T-helper 17 cell (primary cell): ENCODE results near the gene ILF3. TPM values are rescaled to one million over a fixed set of nuclear protein-coding genes. Genes with fewer than 3 reads are reported as not detected.

Experiments used
- ATAC-seq: fragments of 150-1000 bp; cut with Tn5 transposase; 2 replicates; pipeline ENCODE4 v1.10.0; 2021; ENCODE audit warnings: mild to moderate bottlenecking, moderate library complexity
- DNase-seq, 3 donors: peaks; one replicate each; pipeline versions ENCODE4 v3.0.0 to v3.0.0-alpha.2; 2020 to 2021
- H3K9me3 ChIP-seq: one replicate; pipeline ENCODE4 v1.7.0; 2013; ENCODE audit warnings: low read length, mild to moderate bottlenecking; ENCODE audit not compliant: control insufficient read depth, poor library complexity, severe bottlenecking
- H3K27ac Mint-ChIP-seq: one replicate; pipeline ENCODE4 v1.8.0; 2022; ENCODE audit warnings: mild to moderate bottlenecking, moderate library complexity, mixed read lengths
- H3K27me3 Mint-ChIP-seq: one replicate; pipeline ENCODE4 v1.8.0; 2022; ENCODE audit warnings: mixed read lengths
- H3K36me3 Mint-ChIP-seq: one replicate; pipeline ENCODE4 v1.8.0; 2022; ENCODE audit warnings: low read depth, mixed read lengths
- H3K4me1 Mint-ChIP-seq: one replicate; pipeline ENCODE4 v1.8.0; 2022; ENCODE audit warnings: mild to moderate bottlenecking, mixed read lengths
- H3K4me3 Mint-ChIP-seq: one replicate; pipeline ENCODE4 v1.8.0; 2022; ENCODE audit warnings: mild to moderate bottlenecking, moderate library complexity, mixed read lengths
- total RNA-seq, 4 donors: library from RNA in 2 of 4; stranded (reverse) in 2 of 4; gene quantifications; one replicate each; pipeline ENCODE4 v1.2.3 and lab custom pipeline; 2022 to 2026

Gene ILF3
- total RNA-seq (100 to 1,000 TPM; 428 to 456 TPM), total RNA-seq (lab: John Stamatoyannopoulos, UW) (616 to 688 reads per million in 2 donors)

- Mint-ChIP-seq H3K36me3 (peaks cover 2% of the 10 kb centered on the region), H3K4me3 (peak within 1 kb of the TSS; percentile 93), H3K27me3 (no peaks in the 10 kb centered on the region), H3K4me1 (peaks cover 37% of the 10 kb centered on the region), H3K27ac (peak within 1 kb of the TSS; percentile 99)
- ATAC-seq (peak; percentile 83), DNase-seq (peak; percentile 98 to 99 (median 99))
- no peaks in the 10 kb centered on the region for H3K9me3 ChIP-seq
These were observed at the start of gene ILF3 for GRCh38 chr19:10653732-10654609. ILF3 (plus strand) TSS chr19:10654346; CDS start chr19:10670606, 16,260 bp downstream.

DNA sequence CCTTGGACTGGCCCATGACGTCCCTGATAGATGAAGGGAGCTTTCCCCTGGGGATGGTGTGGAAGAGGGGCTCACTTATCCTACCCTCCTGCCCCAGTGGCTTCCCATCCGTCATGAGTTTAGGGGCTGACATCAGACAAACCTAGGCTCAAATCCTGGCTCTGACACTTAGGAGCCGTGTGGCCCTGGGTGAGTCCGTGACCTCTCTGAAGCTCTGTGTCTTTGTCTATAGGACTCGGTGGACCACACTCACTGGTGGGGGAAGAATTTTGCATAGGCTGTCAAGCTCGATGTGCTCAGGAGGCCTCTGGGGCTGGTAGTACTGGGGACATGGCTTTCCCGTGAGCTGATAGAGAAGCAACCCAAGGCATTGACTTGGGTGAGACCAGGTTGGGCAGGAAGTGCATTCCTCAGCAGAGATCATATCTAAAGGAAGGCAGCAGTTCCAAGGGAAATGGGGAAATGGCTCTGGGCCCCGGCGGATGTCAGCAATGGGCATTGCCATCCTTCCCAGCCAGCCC lies 49.6 kb upstream of the ILF3 start:
- Mint-ChIP-seq H3K4me1 (peaks cover 19% of the 10 kb centered on the region), H3K27me3 (no peaks in the 10 kb centered on the region), H3K4me3 (peak overlapping the region; percentile 98), H3K27ac (peak overlapping the region; percentile 99), H3K36me3 (peaks cover 4% of the 10 kb centered on the region)
- no peaks in the 10 kb centered on the region for H3K9me3 ChIP-seq
- ATAC-seq, result peak; percentile 3
- no peak for DNase-seq

- ATAC-seq, result no peak
- Mint-ChIP-seq H3K4me3 (no peak overlapping the region), H3K27me3 (no peaks in the 10 kb centered on the region), H3K4me1 (peaks cover 14% of the 10 kb centered on the region), H3K27ac (no peak overlapping the region), H3K36me3 (no peaks in the 10 kb centered on the region)
- DNase-seq, result no peak
- no peaks in the 10 kb centered on the region for H3K9me3 ChIP-seq
These were observed 42.2 kb upstream of the ILF3 start for GRCh38 chr19:10611907-10612306.

DNA sequence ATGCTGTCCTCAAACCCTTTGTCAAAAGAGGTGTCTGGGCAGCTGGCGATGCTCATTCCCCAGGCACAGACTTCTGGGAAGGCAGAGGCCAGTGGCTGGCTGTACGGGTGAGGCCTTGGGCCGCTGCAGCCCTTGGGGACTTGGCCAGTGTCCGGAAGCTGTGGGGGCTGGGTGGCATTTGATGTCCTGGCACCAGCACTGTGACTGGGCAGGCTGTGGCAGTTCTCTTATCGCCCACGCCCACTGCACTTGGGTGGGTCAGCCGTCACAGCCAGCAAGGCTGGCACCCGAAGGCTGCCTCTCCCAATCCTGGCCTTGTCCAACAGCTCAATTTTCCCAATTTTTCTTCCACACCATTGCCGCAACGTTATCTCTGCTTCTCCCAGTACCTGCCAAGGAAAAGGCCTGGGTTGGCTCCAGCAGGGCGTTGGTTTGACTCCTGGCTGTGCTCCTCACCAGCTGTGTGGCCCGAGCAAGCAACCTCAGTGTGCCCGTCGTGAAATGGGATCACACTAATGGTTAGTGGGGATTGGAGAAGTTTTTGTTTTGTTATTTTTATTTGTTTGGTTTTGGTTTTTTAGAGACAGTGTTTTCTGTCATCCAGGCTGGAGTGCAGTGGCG lies 41.5 kb upstream of the ILF3 start:
- Mint-ChIP-seq H3K27me3 (no peaks in the 10 kb centered on the region), H3K27ac (no peak overlapping the region), H3K36me3 (no peaks in the 10 kb centered on the region), H3K4me1 (peaks cover 16% of the 10 kb centered on the region), H3K4me3 (no peak overlapping the region)
- H3K9me3 ChIP-seq, result no peaks in the 10 kb centered on the region
- no peak for DNase-seq
- ATAC-seq, result no peak

GRCh38 chr19:10615429-10616023 lies 38.6 kb upstream of the ILF3 start:
- Mint-ChIP-seq H3K27me3 (no peaks in the 10 kb centered on the region), H3K4me3 (peak overlapping the region; percentile 81)
- no peak for ATAC-seq

DNA sequence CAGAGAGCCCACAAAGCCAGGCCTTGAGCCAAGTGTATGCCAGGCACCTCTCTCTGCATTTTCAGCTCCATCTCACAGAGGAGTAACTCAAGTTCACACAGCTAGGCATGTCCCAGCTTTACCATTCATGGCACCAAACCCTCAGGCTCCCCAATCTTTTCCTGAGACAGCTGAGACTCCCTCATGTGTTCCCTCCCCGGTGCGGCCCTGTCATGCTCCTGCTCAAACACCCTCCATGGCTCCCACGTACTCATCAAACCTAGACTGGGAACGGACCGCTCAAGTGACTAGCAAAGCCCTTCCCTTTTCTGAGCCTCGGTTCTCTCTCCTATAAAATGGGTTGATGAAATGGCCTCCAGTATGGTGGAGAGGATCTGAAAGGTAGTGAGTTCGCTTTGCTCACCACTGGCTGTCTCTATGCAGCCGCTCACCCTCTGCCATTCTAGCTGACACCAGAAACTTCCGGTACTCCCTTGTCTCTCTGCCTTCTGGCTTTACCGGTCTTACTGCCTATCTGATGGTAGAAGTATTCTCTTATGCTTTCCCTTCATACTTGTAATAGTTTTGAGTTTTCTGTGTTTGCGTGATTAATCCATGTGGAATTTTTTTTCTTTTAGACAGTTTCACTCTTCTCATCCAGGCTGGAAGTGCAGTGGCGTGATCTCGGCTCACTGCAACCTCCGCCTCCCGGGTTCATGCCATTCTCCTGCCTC lies 36.6 kb upstream of the ILF3 start:
- Mint-ChIP-seq H3K27me3 (no peaks in the 10 kb centered on the region), H3K27ac (no peak overlapping the region), H3K4me1 (peaks cover 33% of the 10 kb centered on the region), H3K36me3 (peaks cover 2% of the 10 kb centered on the region), H3K4me3 (no peak overlapping the region)
- no peak for DNase-seq
- ATAC-seq, result no peak
- H3K9me3 ChIP-seq, result no peaks in the 10 kb centered on the region

More at GRCh38 chr19:10615429-10616023, 38.6 kb upstream of the ILF3 start:
- Mint-ChIP-seq H3K4me1 (peaks cover 20% of the 10 kb centered on the region), H3K36me3 (no peaks in the 10 kb centered on the region), H3K27ac (peak overlapping the region; percentile 81)
- no peak for DNase-seq
- H3K9me3 ChIP-seq, result no peaks in the 10 kb centered on the region

- ATAC-seq (no peak), DNase-seq (no peak)
- H3K36me3 Mint-ChIP-seq, result peaks cover 2% of the 10 kb centered on the region
- no peaks in the 10 kb centered on the region for H3K9me3 ChIP-seq
- H3K4me3 Mint-ChIP-seq, result no peak overlapping the region
- H3K4me1 Mint-ChIP-seq, result peaks cover 33% of the 10 kb centered on the region
- no peak overlapping the region for H3K27ac Mint-ChIP-seq
- no peaks in the 10 kb centered on the region for H3K27me3 Mint-ChIP-seq
These were observed 35.3 kb upstream of the ILF3 start for GRCh38 chr19:10618846-10619245.

DNA sequence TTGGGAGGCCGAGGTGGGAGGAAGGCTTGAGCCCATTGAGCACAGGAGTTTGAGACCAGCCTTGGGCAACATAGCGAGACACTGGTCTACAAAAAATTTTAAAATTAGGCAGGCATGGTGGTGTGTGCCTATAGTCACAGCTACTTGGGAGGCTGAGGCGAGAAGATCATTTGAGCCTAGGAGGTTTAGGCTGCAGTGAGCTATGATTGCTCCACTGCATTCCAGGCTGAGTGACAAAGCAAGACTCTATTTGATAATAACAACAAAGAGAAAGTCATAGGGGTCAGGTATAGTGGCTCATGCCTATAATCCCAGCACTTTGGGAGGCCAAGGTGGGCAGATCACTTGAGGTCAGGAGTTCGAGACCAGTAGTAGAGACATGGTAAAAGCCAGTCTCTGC lies 33.4 kb upstream of the ILF3 start:
- DNase-seq (no peak), ATAC-seq (no peak)
- Mint-ChIP-seq H3K4me3 (no peak overlapping the region), H3K27me3 (no peaks in the 10 kb centered on the region), H3K27ac (peak overlapping the region; percentile 89), H3K36me3 (peaks cover 2% of the 10 kb centered on the region), H3K4me1 (peaks cover 40% of the 10 kb centered on the region)
- H3K9me3 ChIP-seq, result no peaks in the 10 kb centered on the region

DNA sequence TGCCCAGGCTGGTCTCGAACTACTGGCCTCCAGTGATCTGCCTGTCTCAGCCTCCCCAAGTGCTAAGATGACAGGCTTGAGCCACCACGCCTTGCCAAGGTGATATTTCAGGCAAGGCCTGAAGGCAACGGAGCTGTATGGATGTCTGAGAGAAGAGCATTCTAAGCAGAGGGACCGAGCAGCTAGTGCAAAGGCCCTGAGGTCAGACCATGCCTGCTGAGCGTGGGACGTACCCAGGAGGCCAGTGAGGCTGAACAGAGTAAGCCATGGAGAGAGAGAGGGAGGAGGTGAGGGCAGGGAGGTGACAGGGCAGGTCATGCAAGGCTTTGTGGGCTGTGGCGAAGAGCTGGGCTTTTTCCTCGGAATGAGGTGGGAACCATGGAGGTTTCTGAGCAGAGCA lies 32.2 kb upstream of the ILF3 start:
- peaks cover 42% of the 10 kb centered on the region for H3K4me1 Mint-ChIP-seq
- peak overlapping the region; percentile 49 for H3K27ac Mint-ChIP-seq
- no peak for ATAC-seq
- peaks cover 2% of the 10 kb centered on the region for H3K36me3 Mint-ChIP-seq
- peak overlapping the region; percentile 55 for H3K4me3 Mint-ChIP-seq
- H3K27me3 Mint-ChIP-seq, result no peaks in the 10 kb centered on the region
- DNase-seq, result no peak
- no peaks in the 10 kb centered on the region for H3K9me3 ChIP-seq

GRCh38 chr19:10624585-10624984 lies 29.6 kb upstream of the ILF3 start:
- peak; percentile 87 for ATAC-seq
- DNase-seq, result no peak
- H3K36me3 Mint-ChIP-seq, result peaks cover 2% of the 10 kb centered on the region
- H3K27me3 Mint-ChIP-seq, result no peaks in the 10 kb centered on the region
- H3K4me1 Mint-ChIP-seq, result peaks cover 41% of the 10 kb centered on the region
- peak overlapping the region; percentile 67 for H3K4me3 Mint-ChIP-seq
- H3K27ac Mint-ChIP-seq, result peak overlapping the region; percentile 89
- no peaks in the 10 kb centered on the region for H3K9me3 ChIP-seq

DNA sequence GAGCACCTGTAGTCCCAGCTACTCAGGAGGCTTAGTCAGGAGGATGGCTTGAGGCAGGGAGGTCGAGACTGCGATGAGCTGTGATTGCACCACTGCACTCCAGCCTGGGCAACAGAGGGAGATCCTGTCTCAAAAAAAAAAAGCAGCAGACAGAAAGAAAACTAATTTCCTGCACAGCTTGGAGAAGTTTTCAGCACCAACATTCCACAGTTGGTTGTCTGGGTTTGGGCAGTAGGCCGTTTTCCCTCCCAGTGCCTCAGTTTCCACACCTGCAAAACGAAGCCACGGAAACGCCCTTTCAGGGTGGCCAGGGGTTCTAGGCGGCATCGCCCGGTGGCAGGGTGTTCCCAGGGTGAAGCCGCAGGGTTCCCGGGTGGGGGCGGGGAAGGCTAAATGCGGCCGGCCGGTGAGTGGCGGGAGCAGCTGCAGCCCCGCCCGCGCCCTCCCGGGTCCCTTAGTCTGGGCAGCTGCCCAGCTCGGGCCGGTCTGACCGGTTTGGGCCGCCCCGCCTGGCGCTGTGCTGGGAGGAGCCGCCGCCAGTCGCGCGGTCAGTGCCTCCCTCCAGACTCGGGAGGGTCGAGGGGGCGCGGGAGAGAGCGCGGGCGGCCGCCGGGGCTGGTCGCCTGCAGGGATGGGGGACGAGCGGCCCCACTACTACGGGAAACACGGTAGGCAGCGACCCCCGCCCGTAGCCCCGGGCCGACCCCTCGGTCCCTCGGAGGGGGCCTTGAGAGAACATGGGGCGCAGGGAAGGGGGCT lies 29.0 kb upstream of the ILF3 start, which contains the start of gene SLC44A2:
SLC44A2 (plus strand) TSS at position 551 of the 759 bp plus-strand sequence; CDS start at position 632, 81 bp downstream.
- ATAC-seq, result no peak
- H3K36me3 Mint-ChIP-seq, result peaks cover 2% of the 10 kb centered on the region
- no peak for DNase-seq
- peak within 1 kb of the TSS; percentile 67 for H3K4me3 Mint-ChIP-seq
- no peaks in the 10 kb centered on the region for H3K9me3 ChIP-seq
- peaks cover 41% of the 10 kb centered on the region for H3K4me1 Mint-ChIP-seq
- H3K27me3 Mint-ChIP-seq, result no peaks in the 10 kb centered on the region
- peak within 1 kb of the TSS; percentile 89 for H3K27ac Mint-ChIP-seq

GRCh38 chr19:10625762-10626138 lies 28.4 kb upstream of the ILF3 start:
- H3K27me3 Mint-ChIP-seq, result no peaks in the 10 kb centered on the region
- H3K36me3 Mint-ChIP-seq, result peaks cover 2% of the 10 kb centered on the region
- DNase-seq (no peak), ATAC-seq (no peak)
- peaks cover 37% of the 10 kb centered on the region for H3K4me1 Mint-ChIP-seq
- no peaks in the 10 kb centered on the region for H3K9me3 ChIP-seq
- H3K27ac Mint-ChIP-seq, result no peak overlapping the region
- no peak overlapping the region for H3K4me3 Mint-ChIP-seq
